HepG2 (cell line): ENCODE measurements around the gene OPRL1. TPM values are rescaled to one million over a fixed set of nuclear protein-coding genes. Genes with fewer than 3 reads are reported as not detected.
A peak's percentile ranks its signal among the peaks of the same experiment; 100 is the strongest.

Experiments
- ARNTL ChIP-seq: sonication (generic); formaldehyde crosslinking; IDR thresholded peaks from 2 replicates; pipeline ENCODE4 v1.4.0; 2020; ENCODE audit warnings: mild to moderate bottlenecking, missing genetic modification reagents
- ATF2 ChIP-seq: sonication (generic); formaldehyde crosslinking; IDR thresholded peaks from 2 replicates; pipeline ENCODE4 v1.4.0; 2020; ENCODE audit warnings: missing genetic modification reagents
- BHLHE40 ChIP-seq: IDR thresholded peaks from 2 replicates; pipeline ENCODE4 v1.6.1; 2011; ENCODE audit warnings: low read length, improper control_type of control experiment
- DMAP1 ChIP-seq: IDR thresholded peaks from 2 replicates; pipeline ENCODE4 v1.6.1; 2016
- HDAC1 ChIP-seq: sonication (generic); formaldehyde crosslinking; IDR thresholded peaks from 2 replicates; pipeline ENCODE4 v1.5.1; 2020; ENCODE audit warnings: mild to moderate bottlenecking, missing genetic modification reagents
- HNRNPLL ChIP-seq: fragments of 200-400 bp; formaldehyde crosslinking; IDR thresholded peaks from 2 replicates; pipeline ENCODE4 v1.6.1; 2017; ENCODE audit warnings: mild to moderate bottlenecking, low read depth, low read length; ENCODE audit not compliant: poor library complexity, severe bottlenecking
- KLF11 ChIP-seq: IDR thresholded peaks from 2 replicates; pipeline ENCODE4 v1.6.1; 2016; ENCODE audit warnings: missing compliant biosample characterization
- MEIS1 ChIP-seq: sonication (generic); formaldehyde crosslinking; IDR thresholded peaks from 2 replicates; pipeline ENCODE4 v1.9.0; 2021; ENCODE audit warnings: mild to moderate bottlenecking, missing genetic modification reagents, moderate library complexity, borderline replicate concordance
- MEIS2 ChIP-seq: sonication (generic); formaldehyde crosslinking; IDR thresholded peaks from 2 replicates; pipeline ENCODE4 v1.9.0; 2021; ENCODE audit warnings: mild to moderate bottlenecking, missing genetic modification reagents
- NR3C1 ChIP-seq: sonication (generic); formaldehyde crosslinking; IDR thresholded peaks from 2 replicates; pipeline ENCODE4 v1.4.0; 2020; ENCODE audit warnings: missing genetic modification reagents
- PHB2 ChIP-seq: fragments of 450-650 bp; IDR thresholded peaks from 2 replicates; pipeline ENCODE4 v1.6.1; 2018; ENCODE audit not compliant: partially characterized antibody
- PHF5A ChIP-seq: IDR thresholded peaks from one replicate; pipeline ENCODE4 v1.6.1; 2018; ENCODE audit warnings: low read depth, missing genetic modification reagents; ENCODE audit not compliant: unreplicated experiment
- PPARG ChIP-seq: conservative IDR thresholded peaks from 2 replicates; pipeline ENCODE4 v1.6.1; 2016; ENCODE audit warnings: missing biosample characterization, missing genetic modification reagents
- RNF219 ChIP-seq: sonication (generic); formaldehyde crosslinking; IDR thresholded peaks from 2 replicates; pipeline ENCODE4 v1.5.0; 2020; ENCODE audit warnings: mild to moderate bottlenecking, missing genetic modification reagents
- SMC3 ChIP-seq: IDR thresholded peaks from 2 replicates; pipeline ENCODE4 v1.6.1; 2011; ENCODE audit warnings: low read length, improper control_type of control experiment
- TBP ChIP-seq: sonication (generic); formaldehyde crosslinking; IDR thresholded peaks from 2 replicates; pipeline ENCODE4 v1.5.0; 2020; ENCODE audit warnings: missing genetic modification reagents
- THAP9 ChIP-seq: sonication (generic); formaldehyde crosslinking; IDR thresholded peaks from 2 replicates; pipeline ENCODE4; 2020; ENCODE audit warnings: missing genetic modification reagents, mild to moderate bottlenecking, borderline replicate concordance
- YEATS4 ChIP-seq: sonication (generic); formaldehyde crosslinking; IDR thresholded peaks from 2 replicates; pipeline ENCODE4 v1.4.0; 2020; ENCODE audit warnings: missing genetic modification reagents, borderline replicate concordance
- ZNF230 ChIP-seq: sonication (generic); formaldehyde crosslinking; IDR thresholded peaks from 2 replicates; pipeline ENCODE4 v1.4.0; 2020; ENCODE audit warnings: mild to moderate bottlenecking, missing genetic modification reagents
- ZNF333 ChIP-seq: sonication (generic); formaldehyde crosslinking; IDR thresholded peaks from 2 replicates; pipeline ENCODE4 v1.4.0; 2020; ENCODE audit warnings: mild to moderate bottlenecking, missing genetic modification reagents, borderline replicate concordance
- ZNF503 ChIP-seq: sonication (generic); formaldehyde crosslinking; IDR thresholded peaks from 2 replicates; pipeline ENCODE4 v1.4.0; 2020; ENCODE audit warnings: missing genetic modification reagents
- ZNF607 ChIP-seq: sonication (generic); formaldehyde crosslinking; IDR thresholded peaks from 2 replicates; pipeline ENCODE4 v1.5.1; 2020; ENCODE audit warnings: missing genetic modification reagents, mild to moderate bottlenecking, borderline replicate concordance
- polyA plus RNA-seq, 8 experiments: library from polyadenylated mRNA; depleted of rRNA in 3 of 8; stranded (reverse) in 7 of 8; unstranded in 1 of 8; fragments of >200 nt; fragmentation: Illumina TruSeq in 4 of 8; extraction: Trizol in 4 of 8; gene quantifications; 2 replicates each; pipeline versions ENCODE4 v1.2.1 to v1.2.3, GENCODE V29; 2011 to 2016; ENCODE audit warnings: low read depth in 4 of 8, missing spikeins in 1 of 8, mixed read lengths in 1 of 8; ENCODE audit not compliant: insufficient read depth in 1 of 8
- total RNA-seq, 5 experiments: library from RNA; depleted of rRNA; stranded (reverse); fragments of >200 nt; fragmentation: Illumina TruSeq; extraction: Trizol; gene quantifications; 2 replicates each; pipeline ENCODE4 v1.2.3, GENCODE V29; 2016; ENCODE audit warnings: low read depth in 1 of 5

Gene OPRL1
- total and polyA plus RNA-seq, 2 of the 13 experiments (the other 11 are each of a cell fraction or from before 2014, with no cell fraction given): 0.35 to 0.71 TPM

GRCh38 chr20:64049060-64049877 lies 30.6 kb upstream of the OPRL1 start, which contains the start of gene SOX18 (continued):
- TF ChIP-seq SMC3: peak; percentile 2; the same call in 1 of the 2 replicates
- TF ChIP-seq NR3C1: no peak
- no peak for TF ChIP-seq ZNF503 (CRISPR knock-in tag)
- TF ChIP-seq DMAP1 (CRISPR knock-in tag): peak; percentile 35; the same call in 1 of the 2 replicates
- no peak; the same call in 1 of the 2 replicates for TF ChIP-seq HDAC1
- no peak for TF ChIP-seq ZNF333 (CRISPR knock-in tag)
- no peak for TF ChIP-seq THAP9 (CRISPR knock-in tag)
- TF ChIP-seq HNRNPLL: peak; percentile 65
- TF ChIP-seq PPARG (CRISPR knock-in tag): no peak
- no peak for TF ChIP-seq BHLHE40
- no peak for TF ChIP-seq PHB2
- TF ChIP-seq TBP: no peak
- no peak for TF ChIP-seq ZNF230 (CRISPR knock-in tag)
- peak; percentile 67 for TF ChIP-seq PHF5A
- no peak for TF ChIP-seq MEIS1 (CRISPR knock-in tag)
- no peak; the same call in 1 of the 2 replicates for TF ChIP-seq MEIS2 (CRISPR knock-in tag)
- peak; percentile 62; the same call in 1 of the 2 replicates for TF ChIP-seq ZNF607 (CRISPR knock-in tag)
- TF ChIP-seq KLF11 (CRISPR knock-in tag): no peak
- no peak for TF ChIP-seq RNF219 (CRISPR knock-in tag)
- no peak; the same call in 1 of the 2 replicates for TF ChIP-seq ARNTL (CRISPR knock-in tag)
- 0 out of 2 replicates have a peak, but pooled peaks have one; percentile 22 for TF ChIP-seq ATF2
- no peak; the same call in 1 of the 2 replicates for TF ChIP-seq YEATS4 (CRISPR knock-in tag)
